NCI-H1930 (cell line): ENCODE measurements around the gene FBXO30.

Source experiments
- DNase-seq, 2 experiments: peaks; one replicate each; lab custom pipeline; 2025; lab: John Stamatoyannopoulos, UW

The FBXO30 gene, protein sequence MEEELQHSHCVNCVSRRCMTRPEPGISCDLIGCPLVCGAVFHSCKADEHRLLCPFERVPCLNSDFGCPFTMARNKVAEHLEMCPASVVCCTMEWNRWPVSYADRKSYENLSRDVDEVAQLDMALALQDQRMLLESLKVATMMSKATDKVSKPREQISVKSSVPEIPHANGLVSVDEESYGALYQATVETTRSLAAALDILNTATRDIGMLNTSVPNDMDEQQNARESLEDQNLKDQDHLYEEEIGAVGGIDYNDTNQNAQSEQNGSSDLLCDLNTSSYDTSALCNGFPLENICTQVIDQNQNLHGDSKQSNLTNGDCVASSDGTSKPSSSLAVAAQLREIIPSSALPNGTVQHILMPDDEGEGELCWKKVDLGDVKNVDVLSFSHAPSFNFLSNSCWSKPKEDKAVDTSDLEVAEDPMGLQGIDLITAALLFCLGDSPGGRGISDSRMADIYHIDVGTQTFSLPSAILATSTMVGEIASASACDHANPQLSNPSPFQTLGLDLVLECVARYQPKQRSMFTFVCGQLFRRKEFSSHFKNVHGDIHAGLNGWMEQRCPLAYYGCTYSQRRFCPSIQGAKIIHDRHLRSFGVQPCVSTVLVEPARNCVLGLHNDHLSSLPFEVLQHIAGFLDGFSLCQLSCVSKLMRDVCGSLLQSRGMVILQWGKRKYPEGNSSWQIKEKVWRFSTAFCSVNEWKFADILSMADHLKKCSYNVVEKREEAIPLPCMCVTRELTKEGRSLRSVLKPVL

DNA sequence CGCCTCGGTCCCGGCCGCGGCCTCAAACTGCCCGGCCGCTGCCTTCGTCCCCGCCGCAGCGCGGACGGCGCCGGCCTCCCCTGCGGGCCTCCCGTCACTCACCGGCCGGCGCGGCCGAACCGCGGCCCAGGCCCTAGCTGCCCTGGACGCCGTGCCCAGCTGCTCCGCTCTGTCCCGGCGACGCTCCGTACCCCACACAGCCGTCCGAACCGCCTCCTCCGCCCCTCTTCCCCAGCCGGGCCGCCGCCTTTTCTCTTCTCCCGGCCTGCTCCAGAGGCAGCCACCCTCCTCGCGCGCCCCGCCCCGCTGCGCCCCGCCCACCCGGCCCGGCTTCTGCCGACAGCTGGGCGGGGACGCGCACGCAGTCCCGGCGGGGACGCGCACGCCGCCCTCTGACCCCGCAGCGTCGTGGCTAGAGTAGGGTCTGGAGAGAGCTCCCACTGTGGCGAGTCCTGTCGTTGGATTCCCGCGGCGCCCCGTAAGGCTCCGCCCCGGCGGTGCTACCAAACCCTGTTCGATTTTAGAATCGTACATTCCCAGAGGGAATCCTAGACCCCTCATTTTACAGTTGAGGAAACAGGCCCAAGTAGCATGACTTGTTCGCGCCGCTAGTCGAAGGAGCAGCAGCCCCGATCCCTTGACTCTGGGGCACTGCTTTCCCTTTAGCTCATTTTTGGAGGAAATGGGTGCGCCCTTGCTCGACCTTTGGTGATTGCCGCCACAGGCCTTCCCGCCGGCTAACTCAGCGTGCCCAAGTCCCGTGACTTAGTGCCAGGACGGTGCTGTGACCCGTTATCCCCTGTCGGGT is at the start of gene FBXO30:
TSS of gene FBXO30 (minus strand) at position 295 of the 808 bp plus-strand sequence. CDS start 8,390 bp downstream, outside the sequence.
- peak; percentile 43 to 77 for DNase-seq

DNA sequence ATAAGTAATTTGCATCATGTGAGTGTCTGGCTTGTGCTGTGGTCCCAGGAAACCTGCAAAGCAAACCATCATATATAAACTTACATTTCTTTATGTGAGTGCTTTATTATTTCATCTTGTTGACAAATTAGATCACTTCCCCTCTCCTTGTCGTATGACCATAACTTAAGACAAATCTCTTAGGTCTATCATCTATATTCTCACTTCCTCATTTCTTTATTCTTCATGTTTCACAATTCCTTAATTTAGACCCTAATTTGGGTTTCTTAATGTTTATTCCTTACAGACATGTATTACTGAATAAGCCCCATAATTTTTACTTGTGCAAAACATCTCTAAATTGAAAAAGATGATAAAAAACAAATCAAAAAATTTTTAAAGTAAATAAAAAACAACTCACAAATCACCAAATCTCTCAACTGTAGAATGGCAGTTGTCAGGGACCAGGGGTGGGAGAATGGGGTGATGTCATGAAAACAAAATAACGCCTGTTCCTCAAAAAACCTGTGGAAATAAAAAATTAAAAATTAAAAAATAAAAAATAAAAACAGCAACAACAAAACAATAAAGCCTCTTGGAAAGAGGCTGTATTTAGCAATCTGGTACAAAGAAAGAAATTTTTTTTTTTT is 49.5 kb upstream of the FBXO30 start:
- DNase-seq, result no peak

DNA sequence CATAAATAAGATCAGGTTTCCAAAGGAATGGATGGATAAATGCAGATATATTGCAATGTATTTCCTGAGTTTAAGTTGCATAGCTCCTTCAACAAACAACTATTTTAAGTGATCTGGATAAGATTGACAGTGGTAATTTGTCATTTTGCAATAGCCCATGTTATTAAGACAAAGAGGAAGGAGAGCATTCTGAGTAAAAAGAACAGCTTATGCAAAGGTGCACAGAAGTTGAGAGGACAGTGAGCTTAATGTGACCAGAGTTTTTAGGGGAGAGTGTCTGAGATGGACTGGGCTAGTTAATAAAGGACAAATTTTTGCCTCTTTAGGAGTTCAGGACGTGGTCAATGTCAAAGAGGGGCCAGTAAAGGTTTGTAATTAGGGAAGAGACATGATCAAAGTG is 48.8 kb upstream of the FBXO30 start:
- no peak for DNase-seq

DNA sequence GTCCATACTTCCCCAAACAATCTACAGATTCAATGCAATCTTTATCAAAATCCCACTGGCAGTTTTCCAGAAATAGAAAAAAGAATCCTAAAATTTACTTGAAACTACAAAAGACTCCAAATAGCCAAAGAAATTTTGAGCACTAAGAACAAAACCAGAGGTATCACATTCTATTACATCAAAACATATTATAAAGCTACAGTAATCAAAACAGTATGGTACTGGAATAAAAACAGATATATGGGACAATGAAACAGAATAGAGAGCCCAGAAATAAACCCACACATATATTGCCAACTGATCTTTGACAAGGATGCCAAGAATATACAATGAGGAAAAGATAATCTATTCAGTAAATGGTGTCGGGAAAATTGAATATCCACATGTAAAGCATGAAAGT is 46.0 kb upstream of the FBXO30 start:
- no peak for DNase-seq

DNA sequence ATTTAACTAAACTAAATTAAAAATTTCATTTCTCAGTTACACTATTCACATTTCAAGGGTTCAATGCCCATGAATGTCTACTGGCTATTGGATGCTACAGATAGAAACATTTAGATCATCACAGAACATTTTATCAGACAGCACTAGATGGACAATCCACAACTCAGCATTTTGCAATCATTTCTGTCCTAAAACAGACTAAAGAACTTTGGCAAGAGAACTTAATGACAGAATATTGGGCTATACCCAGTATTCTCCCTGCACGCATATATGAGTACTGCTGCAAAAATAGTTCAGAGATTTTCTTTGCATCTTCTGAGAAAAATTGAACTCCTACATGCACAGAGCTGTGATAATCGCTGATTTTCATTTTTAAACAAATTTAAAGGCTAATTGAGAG is 36.1 kb upstream of the FBXO30 start:
- DNase-seq, result no peak

DNA sequence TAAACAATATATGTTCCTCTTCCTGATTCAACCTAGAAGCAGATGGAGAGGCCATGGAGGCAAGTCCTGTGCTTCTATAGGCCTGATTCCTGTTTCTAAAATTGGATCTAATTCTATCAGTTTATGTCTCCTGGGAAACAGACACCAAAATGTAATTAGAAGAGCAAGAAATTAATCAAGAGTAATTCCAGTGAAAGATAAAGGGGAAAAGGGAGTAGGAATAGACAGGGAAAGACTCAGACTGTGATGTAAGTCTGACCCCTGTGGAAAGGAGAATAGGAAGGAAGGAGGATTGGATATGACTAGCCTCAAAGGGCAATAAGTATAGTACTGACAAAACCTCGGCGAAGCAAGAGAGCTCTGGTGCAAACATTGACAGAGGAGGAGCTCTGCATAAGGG is 33.9 kb upstream of the FBXO30 start:
- DNase-seq, result no peak

DNA sequence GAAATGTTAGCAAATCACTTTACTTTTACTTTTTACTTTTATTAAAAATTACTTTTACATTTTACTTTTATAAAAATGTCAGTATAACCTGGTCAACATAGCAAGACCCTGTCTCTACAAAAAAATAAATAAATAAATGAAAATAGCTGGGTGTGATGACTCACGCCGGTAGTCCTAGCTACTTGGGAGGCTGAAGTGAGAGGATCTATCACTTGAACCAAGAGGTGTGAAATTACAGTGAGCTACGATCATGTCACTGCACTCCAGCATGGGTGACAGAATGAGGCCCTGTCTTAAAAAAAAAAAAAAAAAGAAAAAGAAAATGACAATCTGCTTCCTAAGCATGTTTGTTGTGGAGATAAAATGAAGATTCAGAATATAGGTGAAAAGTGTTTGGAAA is 31.0 kb upstream of the FBXO30 start:
- no peak for DNase-seq

DNA sequence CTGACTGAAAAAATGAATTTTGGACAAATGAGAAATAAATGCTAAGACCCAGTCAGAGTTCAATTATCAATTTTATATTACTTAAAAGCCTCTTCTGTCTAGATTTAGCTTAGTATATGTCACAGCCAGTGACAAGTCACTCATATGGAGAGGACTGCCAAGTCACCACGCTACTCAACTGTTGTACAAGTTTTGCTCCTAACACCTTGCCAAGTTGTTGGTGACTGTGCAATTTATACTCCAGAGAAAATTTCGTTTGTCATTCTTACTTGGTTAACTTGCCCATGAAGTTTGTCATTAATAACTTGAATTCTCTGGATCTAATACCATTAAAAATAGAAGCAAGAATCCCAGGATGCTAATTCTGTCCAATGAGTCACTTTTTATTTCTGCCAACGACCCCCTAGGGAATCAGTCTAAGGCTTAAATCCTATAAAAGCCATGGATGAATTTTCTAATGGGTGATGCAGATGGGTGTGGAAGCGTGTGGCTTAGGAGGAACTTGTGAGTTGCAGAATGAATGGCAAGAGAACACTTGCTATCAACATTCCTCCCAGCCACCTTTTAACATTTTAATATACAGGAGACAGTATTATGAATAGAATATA is 30.4 kb upstream of the FBXO30 start:
- DNase-seq, result no peak

DNA sequence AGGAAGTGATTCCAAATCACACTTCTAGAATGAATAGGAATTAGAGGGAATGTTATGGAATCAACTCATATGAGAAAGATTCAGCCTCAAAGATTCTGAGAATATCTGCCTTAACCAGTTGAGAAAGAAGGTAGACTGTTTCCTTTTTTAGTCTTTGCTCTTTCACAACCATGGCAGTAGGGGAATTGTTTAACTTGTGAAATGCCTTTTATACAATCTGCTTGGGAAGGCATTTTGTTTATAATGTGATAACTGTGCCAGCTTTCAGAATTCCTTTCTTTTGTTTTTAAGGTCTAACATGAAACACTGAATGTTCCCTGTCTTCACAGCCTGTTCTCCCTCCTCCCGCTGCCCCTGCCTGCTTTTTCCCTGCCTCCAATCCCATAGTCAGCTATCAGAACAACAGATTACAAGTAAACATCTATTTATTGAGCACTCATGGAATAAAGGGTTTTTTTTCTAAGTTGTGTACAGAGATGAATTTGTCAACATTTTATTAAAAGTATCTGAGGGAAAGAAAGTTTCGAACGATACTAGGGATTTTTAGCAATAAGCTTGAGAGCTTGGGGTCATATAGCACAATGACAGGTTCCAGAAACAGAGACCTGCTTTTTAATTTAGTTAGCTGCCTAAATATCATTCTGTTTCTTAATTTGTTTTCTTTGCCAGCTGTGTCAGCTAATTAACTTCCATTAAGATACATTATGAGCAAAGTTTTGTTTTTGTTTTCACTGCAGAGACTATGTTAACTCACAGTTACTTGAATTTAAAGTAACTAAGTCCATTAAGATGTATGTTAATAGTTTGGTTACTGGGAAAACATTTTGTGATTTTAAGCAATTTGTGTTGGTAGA is 28.3 kb upstream of the FBXO30 start:
- DNase-seq, result no peak

DNA sequence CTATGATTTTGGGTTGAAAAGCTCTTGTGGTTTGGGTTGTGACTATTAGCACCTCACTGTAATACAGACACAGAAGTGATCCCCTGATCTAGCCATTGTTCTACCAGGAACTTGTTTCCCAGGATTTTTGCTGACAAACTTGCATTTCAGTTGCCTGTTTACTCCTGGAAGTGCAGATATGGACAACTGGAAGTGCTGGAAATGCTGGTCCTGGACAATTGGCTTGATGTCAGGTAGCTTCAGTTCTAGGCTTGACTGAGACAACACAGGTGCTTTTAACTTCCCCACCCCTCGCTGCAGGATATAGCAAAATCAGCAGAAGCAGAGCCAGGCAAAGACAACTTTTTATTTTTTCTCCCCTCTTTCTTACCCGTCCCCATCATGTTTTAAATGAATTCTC is 27.1 kb upstream of the FBXO30 start:
- no peak for DNase-seq

DNA sequence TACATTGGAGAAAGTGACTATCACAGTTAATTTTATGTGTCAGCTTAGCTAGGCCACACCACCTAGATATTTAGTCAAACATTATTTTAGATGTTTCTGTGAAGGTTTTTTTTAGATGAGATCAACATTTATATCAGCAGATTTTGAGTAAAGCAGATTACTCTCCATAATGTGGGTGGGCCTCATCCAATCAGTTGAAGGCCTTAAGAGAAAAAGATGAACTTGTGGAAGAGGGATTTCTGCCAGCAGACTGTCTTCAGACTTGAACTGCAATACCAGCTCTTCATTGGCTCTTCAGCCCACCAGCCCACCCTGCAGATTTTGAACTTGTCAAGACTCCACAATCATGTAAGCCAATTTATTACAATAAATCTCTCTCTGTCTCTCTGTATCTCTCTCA is 25.1 kb upstream of the FBXO30 start:
- DNase-seq, result no peak

DNA sequence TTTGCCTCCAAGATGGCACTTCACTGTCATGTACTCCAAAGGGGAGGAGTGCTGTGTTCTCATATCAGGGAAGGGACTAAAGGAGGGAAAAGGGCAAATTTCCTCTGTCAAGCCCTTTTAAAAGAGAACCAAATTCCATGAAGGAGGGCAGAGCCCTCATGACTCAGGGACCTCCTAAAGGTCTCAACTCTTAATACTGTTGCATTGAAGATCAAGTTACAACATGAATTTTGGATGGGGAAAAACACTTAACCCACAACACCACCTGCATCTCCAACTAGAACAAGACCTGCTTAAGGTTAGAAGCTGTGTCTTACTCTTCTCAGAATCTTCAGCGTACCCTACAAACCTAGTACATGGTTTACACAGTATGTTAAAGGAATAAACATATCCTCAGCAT is 23.7 kb upstream of the FBXO30 start:
- no peak for DNase-seq

DNA sequence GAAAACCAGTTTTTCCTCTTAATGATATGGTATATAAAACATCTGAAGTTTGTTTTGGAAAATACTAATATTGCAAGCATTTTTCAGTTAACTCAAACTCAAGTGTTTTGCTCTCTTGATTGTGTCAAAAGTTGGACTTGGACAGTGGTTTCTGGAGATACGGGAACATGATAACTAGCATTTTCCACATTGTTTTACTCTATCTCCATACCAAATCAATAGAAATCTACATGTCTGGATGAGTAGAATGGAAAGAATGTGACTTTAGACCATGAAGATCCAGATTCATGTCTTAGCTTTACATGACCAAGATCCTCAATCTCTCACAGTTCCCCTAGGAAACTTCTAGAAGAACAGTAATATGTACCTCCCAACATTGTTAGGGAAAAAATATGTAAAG is 22.2 kb upstream of the FBXO30 start:
- DNase-seq, result no peak

DNA sequence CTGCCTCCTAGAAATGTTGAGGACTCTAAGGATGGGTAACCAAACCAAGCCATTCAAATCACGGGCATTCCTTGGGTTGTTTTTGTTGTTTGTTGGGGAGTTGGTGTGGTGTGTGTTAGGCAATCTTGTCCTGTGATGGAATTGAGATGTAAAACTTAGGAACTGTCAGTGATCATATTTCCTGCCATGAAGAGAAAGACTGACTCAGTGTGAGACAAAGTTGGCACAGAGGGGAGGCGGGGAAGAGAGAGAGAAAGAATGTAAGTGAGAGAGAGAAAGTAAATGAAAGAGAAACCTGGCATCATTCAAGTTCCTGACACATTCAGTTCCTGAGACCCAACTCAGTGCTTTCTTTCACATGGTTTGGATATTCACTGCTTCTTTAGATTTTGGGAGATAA is 21.6 kb upstream of the FBXO30 start:
- no peak for DNase-seq

DNA sequence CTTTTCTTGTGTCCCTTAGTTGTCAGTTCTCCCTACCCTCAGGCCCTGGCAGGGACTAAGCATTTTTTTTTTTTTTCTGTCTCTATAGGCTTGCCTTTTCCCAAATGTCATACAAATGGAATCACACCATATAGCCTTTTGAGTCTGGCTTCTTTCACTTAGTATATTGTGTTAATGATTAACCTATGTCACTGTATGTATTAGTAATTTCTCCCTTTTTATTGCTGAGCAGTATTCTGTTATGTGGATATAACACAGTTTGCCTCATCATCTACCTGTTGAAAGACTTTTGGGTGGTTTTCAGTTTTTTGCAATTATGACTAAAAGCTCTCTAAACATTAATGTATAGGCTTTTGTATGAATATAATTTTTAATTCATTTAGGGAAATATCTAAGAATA is 16.0 kb upstream of the FBXO30 start:
- DNase-seq, result no peak

DNA sequence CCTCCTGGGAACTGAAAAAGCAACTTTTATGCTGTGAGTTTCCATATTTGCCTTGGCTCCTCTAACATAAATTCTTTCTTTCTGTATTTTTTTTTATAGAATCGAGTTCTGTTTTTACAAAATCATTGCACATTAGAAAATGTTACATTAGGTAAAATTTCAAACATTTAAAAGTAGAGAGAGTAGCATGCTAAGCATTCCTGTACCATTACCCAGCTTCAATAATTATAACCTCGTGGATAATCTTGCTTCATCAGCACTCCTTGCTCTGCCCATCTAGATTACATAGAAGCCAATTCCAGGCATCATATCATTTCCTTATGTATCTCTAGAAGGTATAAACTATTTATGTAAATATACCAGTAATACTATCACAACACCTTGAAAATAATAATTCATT is 15.4 kb upstream of the FBXO30 start:
- no peak for DNase-seq

DNA sequence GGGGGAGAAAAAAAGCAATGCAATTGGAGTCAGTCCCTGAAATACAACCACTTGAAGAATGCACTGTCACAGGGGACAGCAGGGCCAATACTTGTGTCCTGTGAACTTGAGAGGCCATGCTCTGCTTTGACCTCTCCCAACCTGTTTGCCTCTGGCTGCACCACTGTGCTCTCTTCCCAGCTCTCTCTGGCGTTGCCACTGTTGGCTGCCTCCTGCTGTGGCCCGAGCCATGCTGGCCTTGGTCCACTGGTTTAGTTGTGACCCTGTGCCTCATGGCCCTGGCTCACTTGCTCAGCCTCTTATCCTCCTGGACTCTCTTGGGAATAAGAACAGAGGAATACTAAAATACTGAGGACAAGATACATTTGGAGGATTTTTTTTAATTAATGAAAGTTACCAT is 14.5 kb upstream of the FBXO30 start:
- DNase-seq, result no peak

DNA sequence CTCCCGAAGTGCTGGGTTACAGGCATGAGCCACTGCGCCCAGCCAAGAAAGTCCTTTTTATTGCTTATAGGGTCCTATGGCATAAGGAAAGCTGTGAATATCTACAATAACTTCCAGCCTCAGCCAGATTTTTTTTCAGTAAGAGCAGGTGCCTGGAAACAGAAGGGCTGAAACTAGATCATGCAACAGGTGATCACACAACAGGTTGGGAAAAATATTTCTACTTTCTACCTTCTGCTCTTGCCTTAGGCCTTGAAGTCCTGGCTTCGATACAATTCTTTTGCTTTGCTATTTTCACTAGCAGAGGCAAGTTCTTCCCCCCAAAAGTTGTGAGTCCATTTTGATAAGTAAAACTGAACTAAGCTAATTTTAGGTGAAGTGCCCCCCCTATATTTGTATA is 9.7 kb upstream of the FBXO30 start:
- no peak for DNase-seq

DNA sequence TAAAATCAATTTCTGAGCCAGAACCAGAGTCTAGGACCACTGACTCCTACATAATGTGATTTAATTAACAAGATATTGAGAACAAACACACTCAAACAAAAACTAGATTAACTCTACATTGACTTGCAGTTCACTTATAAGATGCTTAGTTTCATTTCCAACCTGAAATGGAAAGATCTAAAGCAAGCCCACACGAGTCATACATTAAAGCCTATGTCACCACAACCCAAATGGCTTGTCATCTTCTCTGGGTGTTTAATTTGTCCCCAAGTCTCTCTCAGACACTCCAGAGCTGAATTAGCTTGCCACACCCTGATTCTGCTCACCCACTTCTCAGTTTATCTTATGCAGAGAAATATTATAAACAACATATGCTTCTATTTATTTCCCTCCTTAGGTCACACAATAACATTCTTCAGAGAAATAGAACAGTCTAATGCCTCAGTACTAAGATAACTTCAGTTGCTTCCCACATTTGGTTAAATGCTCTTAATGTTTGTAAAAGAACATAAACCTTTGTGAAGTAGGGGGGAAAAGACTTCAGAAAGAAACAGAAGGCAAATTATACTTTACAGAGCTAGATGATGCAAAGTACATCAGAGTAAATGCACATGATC is 8.8 kb upstream of the FBXO30 start:
- no peak for DNase-seq

DNA sequence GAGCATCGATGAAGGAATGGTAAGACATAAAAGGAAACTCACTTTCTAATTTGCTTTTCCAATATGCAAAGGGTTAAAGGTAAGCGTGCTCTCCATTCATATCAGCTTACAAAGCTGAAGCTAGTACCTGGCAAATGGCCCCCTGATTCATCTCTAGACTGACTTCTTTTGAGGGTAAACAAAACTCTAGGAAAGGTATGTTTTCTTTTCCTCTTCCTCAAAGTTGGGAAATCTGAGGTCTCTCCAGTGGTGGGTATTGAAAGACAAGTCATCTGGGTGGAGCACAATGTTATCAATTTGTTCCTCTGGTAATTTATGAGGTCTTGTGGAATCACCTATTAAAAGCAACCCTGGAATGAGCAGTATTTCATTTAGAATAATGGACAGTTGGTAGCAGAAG is 7.9 kb upstream of the FBXO30 start:
- no peak for DNase-seq
